K562 (cell line): ENCODE data around the gene TIMM17A. TPM values are rescaled to one million over a fixed set of nuclear protein-coding genes. Genes with fewer than 3 reads are reported as not detected.

Experiments
- DDX20 ChIP-seq: fragments of 450-650 bp; IDR thresholded peaks from 2 replicates; pipeline ENCODE4 v1.6.1; 2016; ENCODE audit warnings: missing genetic modification characterization, low read depth, mild to moderate bottlenecking, missing compliant biosample characterization, moderate library complexity
- EHMT2 ChIP-seq: fragments of 450-650 bp; IDR thresholded peaks from 2 replicates; pipeline ENCODE4 v1.6.1; 2018; ENCODE audit warnings: antibody characterized with exemption
- FOS ChIP-seq: IDR thresholded peaks from 3 replicates; pipeline ENCODE4 v1.6.1; 2011; ENCODE audit not compliant: insufficient read length; ENCODE audit errors: extremely low read depth
- MCM2 ChIP-seq: fragments of 450-650 bp; IDR thresholded peaks from 2 replicates; pipeline ENCODE4 v1.6.1; 2017; ENCODE audit warnings: low read depth, mild to moderate bottlenecking
- MITF ChIP-seq: IDR thresholded peaks from 2 replicates; pipeline ENCODE4 v1.6.1; 2014; ENCODE audit warnings: antibody characterized with exemption
- PML ChIP-seq: IDR thresholded peaks from 2 replicates; pipeline ENCODE4 v1.6.1; 2012; ENCODE audit warnings: low read length, inconsistent platforms
- POLR2AphosphoS5 ChIP-seq: IDR thresholded peaks from 2 replicates; pipeline ENCODE4 v1.6.1; 2011; ENCODE audit warnings: mild to moderate bottlenecking, low read depth, low read length, moderate library complexity; ENCODE audit not compliant: control insufficient read depth, insufficient read depth
- SPI1 ChIP-seq: IDR thresholded peaks from 2 replicates; pipeline ENCODE4 v1.6.1; 2011; ENCODE audit warnings: low read depth, low read length, control low read depth, borderline replicate concordance
- THAP7 ChIP-seq: fragments of 250-450 bp; sonication (Bioruptor Pico); IDR thresholded peaks from 2 replicates; pipeline ENCODE4 v1.5.0; 2021
- ZNF551 ChIP-seq: fragments of 250-450 bp; sonication (Bioruptor Pico); IDR thresholded peaks from 2 replicates; pipeline ENCODE4 v1.5.0; 2021; ENCODE audit warnings: mild to moderate bottlenecking, moderate library complexity
- ZNF609 ChIP-seq: sonication (generic); formaldehyde crosslinking; IDR thresholded peaks from 2 replicates; pipeline ENCODE4 v1.8.1; 2023; ENCODE audit warnings: missing genetic modification reagents, mild to moderate bottlenecking, borderline replicate concordance
- polyA plus RNA-seq, 8 experiments: library from polyadenylated mRNA; depleted of rRNA in 4 of 8; stranded (reverse) in 5 of 8; unstranded in 3 of 8; fragments of >200 nt; fragmentation: Nextera tagmentation in 2 of 8; fragmentation: Illumina TruSeq in 1 of 8; extraction: Ambion mirVana in 2 of 8; extraction: Trizol in 1 of 8; gene quantifications; 2 replicates each; pipeline versions ENCODE4 v1.2.1 to v1.2.3, GENCODE V29; 2011 to 2014; ENCODE audit warnings: inconsistent platforms in 1 of 8, missing spikeins in 1 of 8
- total RNA-seq, 7 experiments: library from RNA; depleted of rRNA in 6 of 7; stranded (reverse); fragments of >200 nt in 6 of 7; fragmentation: Illumina TruSeq in 2 of 7; extraction: Trizol in 2 of 7; gene quantifications; 2 replicates each; pipeline versions ENCODE4 v1.2.1 to v1.2.3, GENCODE V29; 2011 to 2021; ENCODE audit warnings: low replicate concordance in 1 of 7
- TF ChIP-seq, protein P1 (sequence below): fragments of 450-650 bp; IDR thresholded peaks from 2 replicates; pipeline ENCODE4 v1.6.1; 2016; ENCODE audit warnings: low read depth

The TIMM17A gene
- total and polyA plus RNA-seq, 9 of the 15 experiments (the other 6 are each of a cell fraction or from before 2014, with no cell fraction given), result 116 to 744 (median 180) TPM

- TF ChIP-seq ZNF609 (CRISPR knock-in tag), result no peak
- TF ChIP-seq DDX20 (tag), result no peak
- TF ChIP-seq EHMT2, result 0 out of 2 replicates have a peak, but pooled peaks have one; percentile 28
- no peak for TF ChIP-seq MCM2
- TF ChIP-seq SPI1, result peak; percentile 35; the same call in 1 of the 2 replicates
- peak; percentile 21; the same call in 1 of the 2 replicates for TF ChIP-seq PML
- TF ChIP-seq FOS, result no peak
- no peak for TF ChIP-seq ZNF551 (CRISPR knock-in tag)
- TF ChIP-seq, protein P1, sequence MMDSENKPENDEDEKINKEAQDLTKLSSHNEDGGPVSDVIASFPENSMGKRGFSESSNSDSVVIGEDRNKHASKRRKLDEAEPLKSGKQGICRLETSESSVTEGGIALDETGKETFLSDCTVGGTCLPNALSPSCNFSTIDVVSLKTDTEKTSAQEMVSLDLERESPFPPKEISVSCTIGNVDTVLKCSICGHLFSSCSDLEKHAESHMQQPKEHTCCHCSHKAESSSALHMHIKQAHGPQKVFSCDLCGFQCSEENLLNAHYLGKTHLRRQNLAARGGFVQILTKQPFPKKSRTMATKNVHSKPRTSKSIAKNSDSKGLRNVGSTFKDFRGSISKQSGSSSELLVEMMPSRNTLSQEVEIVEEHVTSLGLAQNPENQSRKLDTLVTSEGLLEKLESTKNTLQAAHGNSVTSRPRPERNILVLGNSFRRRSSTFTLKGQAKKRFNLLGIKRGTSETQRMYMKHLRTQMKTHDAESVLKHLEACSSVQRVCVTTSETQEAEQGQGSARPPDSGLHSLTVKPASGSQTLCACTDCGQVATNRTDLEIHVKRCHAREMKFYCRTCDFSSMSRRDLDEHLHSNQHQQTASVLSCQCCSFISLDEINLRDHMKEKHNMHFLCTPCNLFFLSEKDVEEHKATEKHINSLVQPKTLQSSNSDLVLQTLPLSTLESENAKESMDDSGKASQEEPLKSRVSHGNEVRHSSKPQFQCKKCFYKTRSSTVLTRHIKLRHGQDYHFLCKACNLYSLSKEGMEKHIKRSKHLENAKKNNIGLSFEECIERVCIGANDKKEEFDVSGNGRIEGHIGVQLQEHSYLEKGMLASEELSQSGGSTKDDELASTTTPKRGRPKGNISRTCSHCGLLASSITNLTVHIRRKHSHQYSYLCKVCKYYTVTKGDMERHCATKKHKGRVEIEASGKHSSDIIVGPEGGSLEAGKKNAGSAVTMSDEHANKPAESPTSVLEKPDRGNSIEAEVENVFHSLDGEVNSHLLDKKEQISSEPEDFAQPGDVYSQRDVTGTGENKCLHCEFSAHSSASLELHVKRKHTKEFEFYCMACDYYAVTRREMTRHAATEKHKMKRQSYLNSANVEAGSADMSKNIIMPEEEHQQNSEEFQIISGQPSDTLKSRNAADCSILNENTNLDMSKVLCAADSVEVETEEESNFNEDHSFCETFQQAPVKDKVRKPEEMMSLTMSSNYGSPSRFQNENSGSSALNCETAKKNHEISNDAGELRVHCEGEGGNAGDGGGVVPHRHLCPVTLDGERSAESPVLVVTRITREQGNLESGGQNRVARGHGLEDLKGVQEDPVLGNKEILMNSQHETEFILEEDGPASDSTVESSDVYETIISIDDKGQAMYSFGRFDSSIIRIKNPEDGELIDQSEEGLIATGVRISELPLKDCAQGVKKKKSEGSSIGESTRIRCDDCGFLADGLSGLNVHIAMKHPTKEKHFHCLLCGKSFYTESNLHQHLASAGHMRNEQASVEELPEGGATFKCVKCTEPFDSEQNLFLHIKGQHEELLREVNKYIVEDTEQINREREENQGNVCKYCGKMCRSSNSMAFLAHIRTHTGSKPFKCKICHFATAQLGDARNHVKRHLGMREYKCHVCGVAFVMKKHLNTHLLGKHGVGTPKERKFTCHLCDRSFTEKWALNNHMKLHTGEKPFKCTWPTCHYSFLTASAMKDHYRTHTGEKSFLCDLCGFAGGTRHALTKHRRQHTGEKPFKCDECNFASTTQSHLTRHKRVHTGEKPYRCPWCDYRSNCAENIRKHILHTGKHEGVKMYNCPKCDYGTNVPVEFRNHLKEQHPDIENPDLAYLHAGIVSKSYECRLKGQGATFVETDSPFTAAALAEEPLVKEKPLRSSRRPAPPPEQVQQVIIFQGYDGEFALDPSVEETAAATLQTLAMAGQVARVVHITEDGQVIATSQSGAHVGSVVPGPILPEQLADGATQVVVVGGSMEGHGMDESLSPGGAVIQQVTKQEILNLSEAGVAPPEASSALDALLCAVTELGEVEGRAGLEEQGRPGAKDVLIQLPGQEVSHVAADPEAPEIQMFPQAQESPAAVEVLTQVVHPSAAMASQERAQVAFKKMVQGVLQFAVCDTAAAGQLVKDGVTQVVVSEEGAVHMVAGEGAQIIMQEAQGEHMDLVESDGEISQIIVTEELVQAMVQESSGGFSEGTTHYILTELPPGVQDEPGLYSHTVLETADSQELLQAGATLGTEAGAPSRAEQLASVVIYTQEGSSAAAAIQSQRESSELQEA, result no peak
- peak; percentile 52; the same call in 1 of the 2 replicates for TF ChIP-seq POLR2AphosphoS5
- TF ChIP-seq MITF, result 0 out of 2 replicates have a peak, but pooled peaks have one; percentile 12
- no peak for TF ChIP-seq THAP7
Observed at GRCh38 chr1:202007805-202008489, 52.6 kb downstream of the TIMM17A start (continued).
